Thyroid gland (tissue), 4 donors: ENCODE measurements around the gene AGBL4.

ENCODE experiments used
- CTCF ChIP-seq, 6 experiments: fragments of 200-600 bp in 3 of 6; fragments of 450-650 bp in 3 of 6; sonication (generic) in 3 of 6; IDR thresholded peaks; one replicate each; pipeline ENCODE4 v1.5.1; 2016 to 2019; ENCODE audit warnings: antibody characterized with exemption in 6 of 6, mild to moderate bottlenecking in 2 of 6, inconsistent platforms in 1 of 6, moderate library complexity in 1 of 6
- POLR2A ChIP-seq, 2 donors: fragments of 450-650 bp; IDR thresholded peaks; one replicate each; pipeline ENCODE4 v1.6.1; 2017; ENCODE audit warnings: antibody characterized with exemption in 2 of 2, mild to moderate bottlenecking in 2 of 2, moderate library complexity in 1 of 2

GRCh38 chr1:48657413-48657812, 1366.3 kb downstream of the AGBL4 start:
- TF ChIP-seq CTCF (IDR thresholded peaks at IDR 0.05), result no peak
- no peak for TF ChIP-seq POLR2A (IDR thresholded peaks at IDR 0.05)
